Chondrocyte (in vitro differentiated cells): ENCODE measurements around the gene SSH2. TPM values are rescaled to one million over a fixed set of nuclear protein-coding genes. Genes with fewer than 3 reads are reported as not detected.

Source experiments
- DNase-seq: peaks from one replicate; pipeline ENCODE4 v3.0.0; 2021; ENCODE audit warnings: mixed read lengths, low spot score
- H3K27ac Mint-ChIP-seq: one replicate; pipeline ENCODE4 v1.8.0; 2021; ENCODE audit warnings: mild to moderate bottlenecking, moderate library complexity, mixed read lengths; ENCODE audit not compliant: unreplicated experiment
- H3K27me3 Mint-ChIP-seq: 2 replicates; pipeline ENCODE4 v1.8.0; 2021; ENCODE audit warnings: low read depth, mixed read lengths
- H3K36me3 Mint-ChIP-seq: 2 replicates; pipeline ENCODE4 v1.8.0; 2021; ENCODE audit warnings: low read depth, mixed read lengths
- H3K4me1 Mint-ChIP-seq: 2 replicates; pipeline ENCODE4 v1.8.0; 2021; ENCODE audit warnings: low read depth, mild to moderate bottlenecking, mixed read lengths
- H3K4me3 Mint-ChIP-seq: one replicate; pipeline ENCODE4 v1.8.0; 2021; ENCODE audit warnings: mild to moderate bottlenecking, moderate library complexity, mixed read lengths; ENCODE audit not compliant: unreplicated experiment
- H3K9me3 Mint-ChIP-seq: 2 replicates; pipeline ENCODE4 v1.8.0; 2021; ENCODE audit warnings: low read depth, mixed read lengths
- total RNA-seq: library from RNA; stranded (reverse); gene quantifications from 3 replicates; pipeline ENCODE4 v1.2.1, GENCODE V29; 2021
- TF ChIP-seq, protein P1 (sequence below): fragments of 200-600 bp; sonication (generic); IDR thresholded peaks from 2 replicates; pipeline ENCODE4 v1.5.0; 2021; ENCODE audit warnings: antibody characterized with exemption, mild to moderate bottlenecking, moderate library complexity

The SSH2 gene
- total RNA-seq, 1 donor from 2014 or later, result 14.1 TPM

DNA sequence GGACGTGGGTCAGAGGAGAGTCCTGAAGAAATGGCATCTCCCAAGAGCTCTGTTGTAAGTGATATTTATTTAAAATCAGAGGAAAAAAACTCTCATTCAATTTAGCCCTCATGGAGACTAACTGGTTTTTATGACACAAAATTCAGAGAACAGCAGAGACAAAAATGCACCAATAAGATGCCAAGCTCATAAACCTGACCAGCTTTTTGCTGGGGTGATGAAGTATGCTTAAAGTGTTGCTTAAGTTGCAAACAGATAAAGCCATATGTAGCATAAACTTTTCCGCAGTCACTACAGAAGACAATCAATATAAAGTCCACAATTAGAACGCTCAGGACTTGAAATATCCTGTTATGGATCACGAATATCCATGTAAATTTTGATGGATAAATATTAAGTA lies 183.4 kb downstream of the SSH2 start:
- no peaks in the 10 kb centered on the region for H3K27me3 Mint-ChIP-seq
- TF ChIP-seq, protein P1, sequence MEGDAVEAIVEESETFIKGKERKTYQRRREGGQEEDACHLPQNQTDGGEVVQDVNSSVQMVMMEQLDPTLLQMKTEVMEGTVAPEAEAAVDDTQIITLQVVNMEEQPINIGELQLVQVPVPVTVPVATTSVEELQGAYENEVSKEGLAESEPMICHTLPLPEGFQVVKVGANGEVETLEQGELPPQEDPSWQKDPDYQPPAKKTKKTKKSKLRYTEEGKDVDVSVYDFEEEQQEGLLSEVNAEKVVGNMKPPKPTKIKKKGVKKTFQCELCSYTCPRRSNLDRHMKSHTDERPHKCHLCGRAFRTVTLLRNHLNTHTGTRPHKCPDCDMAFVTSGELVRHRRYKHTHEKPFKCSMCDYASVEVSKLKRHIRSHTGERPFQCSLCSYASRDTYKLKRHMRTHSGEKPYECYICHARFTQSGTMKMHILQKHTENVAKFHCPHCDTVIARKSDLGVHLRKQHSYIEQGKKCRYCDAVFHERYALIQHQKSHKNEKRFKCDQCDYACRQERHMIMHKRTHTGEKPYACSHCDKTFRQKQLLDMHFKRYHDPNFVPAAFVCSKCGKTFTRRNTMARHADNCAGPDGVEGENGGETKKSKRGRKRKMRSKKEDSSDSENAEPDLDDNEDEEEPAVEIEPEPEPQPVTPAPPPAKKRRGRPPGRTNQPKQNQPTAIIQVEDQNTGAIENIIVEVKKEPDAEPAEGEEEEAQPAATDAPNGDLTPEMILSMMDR, result no peak
- peaks cover 14% of the 10 kb centered on the region for H3K4me1 Mint-ChIP-seq
- no peak for DNase-seq
- no peak overlapping the region for H3K27ac Mint-ChIP-seq
- no peak overlapping the region for H3K4me3 Mint-ChIP-seq
- no peaks in the 10 kb centered on the region for H3K9me3 Mint-ChIP-seq
- no peaks in the 10 kb centered on the region for H3K36me3 Mint-ChIP-seq

DNA sequence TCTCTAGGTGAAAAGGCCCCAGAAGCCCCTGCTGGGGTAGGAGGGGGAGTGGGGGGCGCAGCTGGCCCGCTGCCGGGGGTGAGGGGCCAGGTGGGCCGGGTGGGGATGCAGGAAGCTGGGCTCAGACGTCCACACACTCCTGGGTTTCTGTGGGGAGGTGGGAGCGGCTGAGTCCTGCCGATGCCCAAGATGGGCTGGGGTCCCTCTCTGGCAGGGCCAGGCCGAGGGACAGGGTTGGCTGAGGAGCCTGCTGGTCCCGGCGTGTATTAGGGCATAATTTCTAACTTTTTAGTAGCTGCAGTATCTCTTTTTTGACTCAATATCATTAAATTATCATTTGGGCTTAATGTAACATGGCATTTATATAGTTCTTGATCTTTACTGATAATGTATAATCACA lies 185.9 kb downstream of the SSH2 start:
- no peaks in the 10 kb centered on the region for H3K36me3 Mint-ChIP-seq
- no peak overlapping the region for H3K27ac Mint-ChIP-seq
- TF ChIP-seq, protein P1, result no peak
- H3K27me3 Mint-ChIP-seq, result no peaks in the 10 kb centered on the region
- H3K9me3 Mint-ChIP-seq, result no peaks in the 10 kb centered on the region
- H3K4me1 Mint-ChIP-seq, result peaks cover 14% of the 10 kb centered on the region
- DNase-seq, result no peak
- H3K4me3 Mint-ChIP-seq, result no peak overlapping the region

- Mint-ChIP-seq H3K9me3 (no peaks in the 10 kb centered on the region), H3K27me3 (no peaks in the 10 kb centered on the region), H3K4me1 (peaks cover 14% of the 10 kb centered on the region), H3K4me3 (no peak overlapping the region), H3K27ac (no peak overlapping the region), H3K36me3 (no peaks in the 10 kb centered on the region)
- no peak for DNase-seq
- TF ChIP-seq, protein P1, result no peak
Measured at GRCh38 chr17:29742210-29742513, 187.9 kb downstream of the SSH2 start.

DNA sequence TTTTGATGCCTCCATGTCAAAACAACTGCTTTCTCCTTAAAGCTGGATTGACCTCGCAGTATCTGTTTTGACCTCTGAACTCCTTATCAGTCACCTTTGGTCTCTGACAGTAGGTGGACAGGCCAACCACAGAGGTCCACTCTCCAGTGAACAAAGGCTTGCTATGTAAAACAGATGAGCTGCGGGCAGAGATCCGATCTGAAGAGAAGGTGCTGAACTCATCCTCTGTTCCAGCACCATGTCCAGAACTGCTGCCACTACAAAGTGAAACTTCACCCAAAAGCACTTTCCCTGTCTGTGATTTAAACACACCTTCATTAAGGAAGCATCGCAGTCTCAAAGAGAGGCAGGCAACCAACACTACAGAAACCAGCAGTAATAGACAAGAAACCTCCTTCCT lies 190.0 kb downstream of the SSH2 start:
- Mint-ChIP-seq H3K27me3 (no peaks in the 10 kb centered on the region), H3K27ac (no peak overlapping the region), H3K36me3 (no peaks in the 10 kb centered on the region), H3K4me1 (peaks cover 8% of the 10 kb centered on the region), H3K4me3 (no peak overlapping the region), H3K9me3 (no peaks in the 10 kb centered on the region)
- TF ChIP-seq, protein P1, result no peak
- no peak for DNase-seq

DNA sequence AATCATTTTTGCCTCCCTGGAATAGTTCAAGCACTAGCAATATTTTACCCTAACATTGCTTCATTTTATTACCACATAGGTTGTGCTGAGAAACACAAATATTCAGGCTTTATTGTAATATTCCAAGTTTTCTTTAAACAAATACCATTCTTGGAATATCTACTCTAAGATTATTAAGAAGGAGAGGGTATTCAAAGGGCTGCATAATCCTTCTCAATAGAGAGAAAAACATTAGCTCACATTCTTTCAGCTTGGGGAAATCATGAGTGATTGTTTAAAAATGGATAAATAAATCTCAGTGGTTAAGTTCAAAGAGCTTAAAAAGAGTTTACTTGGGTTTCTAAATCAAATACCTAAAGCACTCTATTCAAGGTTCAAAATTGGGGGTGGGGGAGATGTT lies 195.4 kb downstream of the SSH2 start:
- Mint-ChIP-seq H3K9me3 (no peaks in the 10 kb centered on the region), H3K4me1 (peaks cover 4% of the 10 kb centered on the region), H3K27ac (no peak overlapping the region), H3K27me3 (no peaks in the 10 kb centered on the region), H3K36me3 (peaks cover under 1% of the 10 kb centered on the region), H3K4me3 (no peak overlapping the region)
- DNase-seq, result no peak
- TF ChIP-seq, protein P1, result no peak
